Gastroesophageal sphincter (tissue), 4 donors: ENCODE results near the gene KHDC4. TPM values are rescaled to one million over a fixed set of nuclear protein-coding genes. Genes with fewer than 3 reads are reported as not detected.
A peak's percentile ranks its signal among the peaks of the same experiment; 100 is the strongest.
"Not testable (repeated sequence)": the region's sequence is repeated elsewhere in the genome, so short reads cannot be mapped to it uniquely, and the experiment has no call there.

Experiments
- ATAC-seq: fragments of 150-250 bp; one replicate; pipeline ENCODE4 v1.9.1; 2016; ENCODE audit warnings: mild to moderate bottlenecking, moderate library complexity
- H3K27ac ChIP-seq, 4 donors: fragments of 200-600 bp; sonication (generic) in 3 of 4; 1 replicate in 3 of 4; 2 replicates in 1 of 4; pipeline ENCODE4 v1.5.1; 2016 to 2019
- H3K27me3 ChIP-seq: fragments of 200-600 bp; sonication (generic); one replicate; pipeline ENCODE4 v1.5.1; 2019
- H3K36me3 ChIP-seq, 2 donors: fragments of 200-600 bp; sonication (generic); one replicate each; pipeline ENCODE4 v1.5.1; 2019; ENCODE audit warnings: control low read depth in 1 of 2
- H3K4me1 ChIP-seq, 3 donors: fragments of 200-600 bp; sonication (generic); 1 replicate in 2 of 3; 2 replicates in 1 of 3; pipeline ENCODE4 v1.5.1; 2016 to 2019; ENCODE audit warnings: control low read depth in 2 of 3
- H3K4me3 ChIP-seq, 2 donors: fragments of 200-600 bp; sonication (generic); one replicate each; pipeline ENCODE4 v1.5.1; 2019; ENCODE audit warnings: mild to moderate bottlenecking in 1 of 2, moderate library complexity in 1 of 2
- H3K9me3 ChIP-seq, 3 donors: fragments of 200-600 bp; sonication (generic); one replicate each; pipeline ENCODE4 v1.5.1; 2017 to 2019; ENCODE audit warnings: control low read depth in 2 of 3
- EP300 ChIP-seq: sonication (generic); formaldehyde crosslinking; IDR thresholded peaks from one replicate; pipeline ENCODE4 v1.6.1; 2017; ENCODE audit warnings: antibody characterized with exemption, mild to moderate bottlenecking
- POLR2A ChIP-seq, 2 donors: fragments of 450-650 bp; IDR thresholded peaks; one replicate each; pipeline ENCODE4 v1.6.1; 2017; ENCODE audit warnings: antibody characterized with exemption in 2 of 2, mild to moderate bottlenecking in 2 of 2, moderate library complexity in 1 of 2
- POLR2AphosphoS5 ChIP-seq: sonication (generic); formaldehyde crosslinking; IDR thresholded peaks from one replicate; pipeline ENCODE4 v1.6.1; 2017; ENCODE audit warnings: antibody characterized with exemption
- WGBS, 2 donors: methylation state at CpG; one replicate each; pipeline ENCODE4 v1.1.5; 2018; ENCODE audit warnings: low coverage in 1 of 2; 5-methylcytosine and 5-hydroxymethylcytosine counted together
- total RNA-seq, 4 donors: library from RNA; depleted of rRNA; stranded (reverse); fragments of >200 nt; gene quantifications; one replicate each; pipeline ENCODE4 v1.1.0, GENCODE V29; 2016
- TF ChIP-seq, protein P1 (sequence below), 4 experiments: fragments of 200-600 bp in 2 of 4; fragments of 450-650 bp in 2 of 4; sonication (generic) in 1 of 4; IDR thresholded peaks; one replicate each; pipeline ENCODE4 v1.5.1; 2017 to 2019; ENCODE audit warnings: antibody characterized with exemption in 4 of 4, mild to moderate bottlenecking in 2 of 4, moderate library complexity in 2 of 4

The KHDC4 gene
- total RNA-seq, 4 donors from 2014 or later, result 20.4 to 57.4 (median 34.6) TPM

DNA sequence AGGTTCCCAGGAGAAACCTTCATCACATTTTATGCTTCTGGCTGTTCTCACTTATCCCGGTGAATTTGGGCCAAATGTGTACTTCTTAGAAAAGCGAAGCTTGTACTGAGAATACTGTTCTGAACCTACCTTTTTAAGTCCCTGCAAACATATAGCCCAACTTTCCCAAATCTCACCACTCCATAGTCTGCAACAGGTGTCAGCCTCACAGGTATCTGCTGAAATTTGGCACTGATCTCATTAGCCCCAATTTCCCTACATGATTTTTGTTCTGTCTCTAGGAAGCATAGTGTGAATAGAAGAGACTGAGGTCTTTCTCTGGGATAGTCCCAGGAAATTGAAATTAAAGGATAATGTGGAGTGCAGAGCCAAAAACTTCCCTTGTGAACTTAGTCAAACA, 34.5 kb downstream of the KHDC4 start:
- H3K27ac ChIP-seq, result no peak overlapping the region
- no peak for ATAC-seq
- TF ChIP-seq EP300 (no peak), POLR2A (IDR thresholded peaks at IDR 0.05) (no peak), POLR2AphosphoS5 (no peak)
- TF ChIP-seq, protein P1, sequence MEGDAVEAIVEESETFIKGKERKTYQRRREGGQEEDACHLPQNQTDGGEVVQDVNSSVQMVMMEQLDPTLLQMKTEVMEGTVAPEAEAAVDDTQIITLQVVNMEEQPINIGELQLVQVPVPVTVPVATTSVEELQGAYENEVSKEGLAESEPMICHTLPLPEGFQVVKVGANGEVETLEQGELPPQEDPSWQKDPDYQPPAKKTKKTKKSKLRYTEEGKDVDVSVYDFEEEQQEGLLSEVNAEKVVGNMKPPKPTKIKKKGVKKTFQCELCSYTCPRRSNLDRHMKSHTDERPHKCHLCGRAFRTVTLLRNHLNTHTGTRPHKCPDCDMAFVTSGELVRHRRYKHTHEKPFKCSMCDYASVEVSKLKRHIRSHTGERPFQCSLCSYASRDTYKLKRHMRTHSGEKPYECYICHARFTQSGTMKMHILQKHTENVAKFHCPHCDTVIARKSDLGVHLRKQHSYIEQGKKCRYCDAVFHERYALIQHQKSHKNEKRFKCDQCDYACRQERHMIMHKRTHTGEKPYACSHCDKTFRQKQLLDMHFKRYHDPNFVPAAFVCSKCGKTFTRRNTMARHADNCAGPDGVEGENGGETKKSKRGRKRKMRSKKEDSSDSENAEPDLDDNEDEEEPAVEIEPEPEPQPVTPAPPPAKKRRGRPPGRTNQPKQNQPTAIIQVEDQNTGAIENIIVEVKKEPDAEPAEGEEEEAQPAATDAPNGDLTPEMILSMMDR (IDR thresholded peaks at IDR 0.05), result no peak
- H3K9me3 ChIP-seq, result no peaks in the 10 kb centered on the region
- no peaks in the 10 kb centered on the region for H3K27me3 ChIP-seq
- H3K4me1 ChIP-seq, result peaks cover 0 to 6% (median 0%) of the 10 kb centered on the region in 3 donors
- peaks cover 0 to 88% of the 10 kb centered on the region in 2 donors for H3K36me3 ChIP-seq
- WGBS, 2 donors, result 83 to 100% methylated on average over 2 of the region's 2 CpGs
- H3K4me3 ChIP-seq, result no peak overlapping the region

DNA sequence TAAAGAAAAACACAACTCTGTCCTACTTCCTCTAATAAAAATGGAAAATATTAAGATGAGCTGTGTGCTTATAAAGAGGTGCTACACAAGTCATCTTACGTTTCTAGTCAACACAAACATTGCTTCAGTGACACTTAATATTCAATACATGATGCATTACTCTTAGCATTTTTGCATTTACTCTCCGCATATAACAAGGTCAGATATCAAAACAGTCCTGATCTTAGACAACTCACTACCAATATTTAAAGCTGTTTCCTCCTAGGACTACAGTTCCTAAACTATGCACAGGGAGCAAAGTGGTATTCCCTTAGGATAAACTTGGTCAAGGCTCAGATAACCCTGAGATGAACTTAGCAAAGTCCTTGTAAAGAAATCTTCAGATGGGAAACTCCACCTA, 35.3 kb downstream of the KHDC4 start:
- H3K4me1 ChIP-seq, result peaks cover 0 to 10% (median 2%) of the 10 kb centered on the region in 3 donors
- WGBS, 2 donors, result 37 to 43% methylated on average over 2 of the region's 2 CpGs
- no peak overlapping the region for H3K4me3 ChIP-seq
- ATAC-seq, result no peak
- H3K27me3 ChIP-seq, result no peaks in the 10 kb centered on the region
- TF ChIP-seq, protein P1 (IDR thresholded peaks at IDR 0.05), result no peak
- TF ChIP-seq EP300, result no peak
- no peak for TF ChIP-seq POLR2A (IDR thresholded peaks at IDR 0.05)
- TF ChIP-seq POLR2AphosphoS5, result no peak
- no peaks in the 10 kb centered on the region for H3K9me3 ChIP-seq
- H3K36me3 ChIP-seq, result peaks cover 0 to 80% of the 10 kb centered on the region in 2 donors
- no peak overlapping the region for H3K27ac ChIP-seq

DNA sequence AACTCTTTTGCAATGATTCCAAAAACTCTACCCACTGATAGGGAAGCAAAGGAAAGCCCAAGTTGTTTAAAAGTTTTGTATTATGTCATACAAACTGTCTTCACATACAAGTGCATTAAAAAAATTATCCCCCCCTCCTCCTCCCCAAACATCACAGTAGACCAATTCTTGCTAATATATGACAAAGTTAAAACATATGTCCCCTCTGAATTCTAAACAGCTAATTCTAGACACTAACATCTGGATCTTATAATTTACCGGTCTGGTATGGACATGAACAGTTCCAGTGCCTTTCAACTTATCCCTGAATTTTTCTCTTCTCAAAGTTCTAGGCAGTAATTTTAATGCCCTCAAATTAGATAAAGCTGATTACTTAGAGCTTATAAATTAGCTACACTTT, 36.5 kb downstream of the KHDC4 start:
- TF ChIP-seq, protein P1 (IDR thresholded peaks at IDR 0.05), result no peak
- TF ChIP-seq POLR2A (IDR thresholded peaks at IDR 0.05) (no peak), EP300 (no peak), POLR2AphosphoS5 (no peak)
- no peak overlapping the region for H3K4me3 ChIP-seq

DNA sequence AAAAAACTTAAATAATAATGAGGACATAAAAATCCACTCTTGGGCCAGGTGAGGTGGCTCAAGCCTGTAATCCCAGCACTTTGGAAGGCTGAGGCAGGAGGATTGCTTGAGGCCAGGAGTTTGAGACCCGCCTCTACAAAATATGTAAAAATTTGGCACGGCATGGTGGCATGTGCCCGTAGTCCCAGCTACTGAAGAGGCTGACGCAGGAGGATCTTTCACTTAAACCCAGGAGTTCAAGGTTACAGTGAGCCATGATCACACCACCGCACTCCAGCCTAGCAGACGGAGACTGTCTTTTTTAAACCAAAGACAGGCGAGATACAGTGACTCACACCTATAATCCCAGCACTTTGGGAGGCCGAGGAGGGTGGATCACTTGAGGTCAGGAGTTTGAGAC, 37.7 kb downstream of the KHDC4 start:
- H3K4me3 ChIP-seq, H3K27ac ChIP-seq, ATAC-seq, H3K27me3 ChIP-seq, H3K9me3 ChIP-seq: not testable (repeated sequence)
- Histone ChIP-seq H3K4me1 (peaks cover 0 to 29% (median 11%) of the 10 kb centered on the region in 3 donors), H3K36me3 (peaks cover 0 to 56% of the 10 kb centered on the region in 2 donors)
- WGBS, 2 donors, result 95 to 96% methylated on average over 4 to 5 of the region's 8 CpGs

More for the DNA sequence above, 36.5 kb downstream of the KHDC4 start:
- Histone ChIP-seq H3K4me1 (peaks cover 0 to 22% (median 11%) of the 10 kb centered on the region in 3 donors), H3K36me3 (peaks cover 0 to 68% of the 10 kb centered on the region in 2 donors), H3K9me3 (no peaks in the 10 kb centered on the region), H3K27me3 (no peaks in the 10 kb centered on the region), H3K27ac (no peak overlapping the region)
- 52 to 67% methylated on average over 1 of the region's 1 CpG for WGBS, 2 donors
- ATAC-seq, result no peak

DNA sequence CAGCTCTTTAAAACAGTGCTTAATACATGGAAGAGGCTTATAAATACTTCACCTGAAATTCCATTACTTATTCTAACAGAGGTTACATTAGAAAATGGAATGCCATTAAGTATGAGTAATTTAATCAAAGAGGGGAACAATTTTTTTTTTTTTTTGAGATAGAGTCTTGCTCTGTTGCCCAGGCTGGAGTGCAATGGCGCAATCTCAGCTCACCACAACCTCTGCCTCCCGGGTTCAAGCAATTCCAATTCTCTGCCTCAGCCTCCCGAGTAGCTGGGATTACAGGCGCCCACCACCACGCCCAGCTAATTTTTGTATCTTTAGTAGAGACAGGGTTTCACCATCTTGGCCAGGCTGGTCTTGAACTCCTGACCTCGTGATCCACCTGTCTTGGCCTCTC, 38.6 kb downstream of the KHDC4 start:
- not testable (repeated sequence) for H3K27me3 ChIP-seq, H3K4me3 ChIP-seq, H3K27ac ChIP-seq, H3K9me3 ChIP-seq, ATAC-seq
- H3K4me1 ChIP-seq, result peaks cover 0 to 29% (median 11%) of the 10 kb centered on the region in 3 donors
- WGBS, 2 donors, result 96% methylated on average over 6 of the region's 6 CpGs; no CpG with 5 or more reads in 1 of the 2 donors
- peaks cover 0 to 47% of the 10 kb centered on the region in 2 donors for H3K36me3 ChIP-seq

DNA sequence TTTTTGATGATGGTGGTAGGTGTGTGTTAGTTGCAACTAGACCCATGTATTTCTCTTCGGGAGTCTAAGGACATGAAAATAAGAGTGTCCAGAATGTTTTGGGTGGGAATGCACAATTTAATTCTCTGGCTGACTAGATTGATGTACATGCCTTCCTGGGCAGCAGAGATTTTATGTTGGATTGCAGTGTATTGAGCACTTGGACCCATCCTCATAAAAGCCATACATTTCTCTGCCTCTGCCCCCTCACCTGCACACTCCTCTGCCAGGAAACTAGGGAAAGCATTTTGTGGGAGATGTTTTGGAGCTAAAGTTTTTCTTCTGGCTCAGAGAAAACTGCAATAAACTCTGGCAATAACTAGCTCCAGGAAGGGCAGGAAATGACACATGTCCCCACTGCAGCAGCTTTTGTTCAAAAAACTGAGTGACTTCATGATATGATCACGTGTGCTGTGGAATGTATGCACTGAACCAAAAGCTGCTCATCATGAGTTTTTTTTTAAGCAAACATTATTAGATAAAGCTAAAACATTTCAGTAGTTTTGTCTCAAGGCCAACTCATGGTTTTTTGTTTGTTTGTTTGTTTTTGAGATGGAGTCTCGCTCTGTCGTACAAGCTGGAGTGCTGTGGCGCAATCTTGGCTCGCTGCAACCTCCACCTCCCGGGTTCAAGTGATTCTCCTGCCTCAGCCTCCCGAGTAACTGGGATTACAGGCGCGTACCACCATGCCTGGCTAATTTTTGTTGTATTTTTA, 40.6 kb downstream of the KHDC4 start:
- TF ChIP-seq POLR2AphosphoS5, result no peak
- TF ChIP-seq EP300, result no peak
- TF ChIP-seq, protein P1 (IDR thresholded peaks at IDR 0.05), result no peak
- TF ChIP-seq POLR2A (IDR thresholded peaks at IDR 0.05), result no peak
- Histone ChIP-seq H3K4me3 (no peak overlapping the region), H3K27ac (peak overlapping the region; percentile 19 to 79 (median 72)), H3K36me3 (peaks cover 0 to 27% of the 10 kb centered on the region in 2 donors), H3K9me3 (no peaks in the 10 kb centered on the region), H3K4me1 (peaks cover 0 to 24% (median 11%) of the 10 kb centered on the region in 3 donors), H3K27me3 (no peaks in the 10 kb centered on the region)
- WGBS, 2 donors, result 38 to 76% methylated on average over 4 to 9 of the region's 10 CpGs
- ATAC-seq, result peak; percentile 71
